B cell (primary cell): ENCODE data around the gene DENND1C. TPM values are rescaled to one million over a fixed set of nuclear protein-coding genes. Genes with fewer than 3 reads are reported as not detected.

Source experiments
- ATAC-seq: fragments of 200-7000 bp; cut with Tn5 transposase; one replicate; pipeline ENCODE4 v1.10.0; 2021; ENCODE audit warnings: low read depth, mild to moderate bottlenecking, moderate number of reproducible peaks, moderate library complexity
- CTCF ChIA-PET: fragments of 350-600 bp; sonication (Branson Sonifier 250); formaldehyde crosslinking; loops from one replicate; lab custom pipeline; 2021; ENCODE audit warnings: antibody characterized with exemption, inconsistent platforms; lab: Charles Lee
- POLR2A ChIA-PET: fragments of 350-600 bp; sonication (Branson Sonifier 250); formaldehyde crosslinking; loops from one replicate; lab custom pipeline; 2021; ENCODE audit warnings: antibody characterized with exemption; lab: Charles Lee
- DNase-seq: peaks from one replicate; pipeline ENCODE4 v3.0.0; 2013
- H2AFZ ChIP-seq: 2 replicates; pipeline ENCODE4 v1.6.1; 2012; ENCODE audit warnings: mild to moderate bottlenecking, low read depth, low read length; ENCODE audit not compliant: insufficient read depth, poor library complexity, severe bottlenecking
- H3K27ac ChIP-seq, 2 donors: 1 replicate in 1 of 2; 2 replicates in 1 of 2; pipeline ENCODE4 v1.5.1; 2012 to 2013; ENCODE audit warnings: low read length in 2 of 2, mild to moderate bottlenecking in 2 of 2, moderate library complexity in 1 of 2
- H3K27me3 ChIP-seq, 4 experiments: fragments of 200-600 bp in 1 of 4; sonication (generic) in 1 of 4; replicated peaks in 1 of 4; 1 replicate in 2 of 4; 2 replicates in 2 of 4; pipeline versions ENCODE4 v1.6.1 to v1.7.0; 2013 to 2016; ENCODE audit warnings: low read length in 3 of 4, mild to moderate bottlenecking in 2 of 4, mixed read lengths in 1 of 4, moderate library complexity in 1 of 4; ENCODE audit not compliant: insufficient read depth in 4 of 4, control insufficient read depth in 3 of 4; ENCODE audit errors: control extremely low read depth in 1 of 4
- H3K36me3 ChIP-seq, 2 experiments: replicated peaks in 1 of 2; 1 replicate in 1 of 2; 2 replicates in 1 of 2; pipeline versions ENCODE4 v1.6.1 to v1.7.1; 2013; ENCODE audit warnings: low read length in 1 of 2; ENCODE audit not compliant: insufficient read depth in 2 of 2, control insufficient read depth in 1 of 2; ENCODE audit errors: control extremely low read depth in 1 of 2, extremely low read depth in 1 of 2
- H3K4me1 ChIP-seq, 2 donors: fragments of 200-600 bp in 1 of 2; sonication (generic) in 1 of 2; 1 replicate in 1 of 2; 2 replicates in 1 of 2; pipeline versions ENCODE4 v1.5.1 to v1.6.1; 2013 to 2017; ENCODE audit warnings: low read length in 2 of 2; ENCODE audit not compliant: control insufficient read depth in 2 of 2, insufficient read depth in 2 of 2
- H3K4me2 ChIP-seq: replicated peaks from 2 replicates; pipeline ENCODE3; 2012; ENCODE audit warnings: mild to moderate bottlenecking, low read depth, low read length; ENCODE audit not compliant: poor library complexity, severe bottlenecking
- H3K4me3 ChIP-seq, 5 experiments: fragments of 200-600 bp in 1 of 5; sonication (generic) in 1 of 5; 1 replicate in 3 of 5; 2 replicates in 2 of 5; pipeline versions ENCODE4 v1.5.1 to v1.7.0; 2011 to 2016; ENCODE audit warnings: low read length in 4 of 5, mild to moderate bottlenecking in 4 of 5, low read depth in 2 of 5, control low read depth in 1 of 5, moderate library complexity in 1 of 5; ENCODE audit not compliant: insufficient read depth in 1 of 5; ENCODE audit errors: control extremely low read depth in 1 of 5, extremely low read depth in 1 of 5
- H3K79me2 ChIP-seq: fragments of 200-600 bp; sonication (generic); one replicate; pipeline ENCODE4 v1.6.0; 2016; ENCODE audit warnings: low read length; ENCODE audit not compliant: control insufficient read depth, insufficient read depth
- H3K9ac ChIP-seq: fragments of 200-600 bp; sonication (generic); 2 replicates; pipeline ENCODE4 v1.6.1; 2017; ENCODE audit warnings: mild to moderate bottlenecking, low read length, moderate library complexity
- H3K9me3 ChIP-seq, 3 donors: one replicate each; pipeline versions ENCODE4 v1.6.1 to v1.7.1; 2013; ENCODE audit warnings: low read length in 2 of 3; ENCODE audit not compliant: control insufficient read depth in 2 of 3, insufficient read depth in 1 of 3; ENCODE audit errors: control extremely low read depth in 1 of 3
- H4K20me1 ChIP-seq: 2 replicates; pipeline ENCODE4 v1.6.0; 2012; ENCODE audit warnings: mild to moderate bottlenecking, low read length; ENCODE audit not compliant: insufficient read depth, control insufficient read depth, poor library complexity, severe bottlenecking
- H3K27ac Mint-ChIP-seq: one replicate; pipeline ENCODE4 v1.8.0; 2021; ENCODE audit warnings: mixed read lengths
- H3K27me3 Mint-ChIP-seq: one replicate; pipeline ENCODE4 v1.8.0; 2021; ENCODE audit warnings: mixed read lengths
- H3K4me1 Mint-ChIP-seq: one replicate; pipeline ENCODE4 v1.8.0; 2021; ENCODE audit warnings: mixed read lengths
- H3K4me3 Mint-ChIP-seq: one replicate; pipeline ENCODE4 v1.8.0; 2021; ENCODE audit warnings: mixed read lengths
- H3K9me3 Mint-ChIP-seq: one replicate; pipeline ENCODE4 v1.8.0; 2022; ENCODE audit warnings: mixed read lengths; ENCODE audit not compliant: insufficient read depth
- EZH2 ChIP-seq: IDR thresholded peaks from 2 replicates; pipeline ENCODE4 v1.6.1; 2012; ENCODE audit warnings: borderline replicate concordance, low read depth, mild to moderate bottlenecking, moderate library complexity, low read length; ENCODE audit not compliant: insufficient read depth, poor library complexity, severe bottlenecking
- WGBS: methylation state at CpG from one replicate; pipeline ENCODE4 v1.1.5; 2013; ENCODE audit warnings: missing lambda C conversion rate; ENCODE audit not compliant: insufficient coverage; 5-methylcytosine and 5-hydroxymethylcytosine counted together
- intact Hi-C: fragments of 100-400 bp; cut with micrococcal nuclease; formaldehyde crosslinking; loops from one replicate; pipeline ENCODE4 v1.10.0; 2022
- polyA plus RNA-seq: library from polyadenylated mRNA; depleted of rRNA; stranded (reverse); fragments of >200 nt; gene quantifications from 2 replicates; pipeline ENCODE4 v1.2.3, GENCODE V29; 2012
- total RNA-seq, 2 donors: library from RNA; stranded (reverse); fragments of 120-200 nt in 1 of 2; gene quantifications; 1 replicate in 1 of 2; 2 replicates in 1 of 2; pipeline versions ENCODE4 v1.2.3 to v1.2.4, GENCODE V29; 2013 to 2022
- TF ChIP-seq, protein P1 (sequence below): fragments of 200-600 bp; IDR thresholded peaks from one replicate; pipeline ENCODE4 v1.8.0; 2022; ENCODE audit warnings: antibody characterized with exemption, mild to moderate bottlenecking

Gene DENND1C
- total and polyA plus RNA-seq, 2 donors (not counting 1 experiment from before 2014, with no cell fraction given), result 119 to 132 TPM

DNA sequence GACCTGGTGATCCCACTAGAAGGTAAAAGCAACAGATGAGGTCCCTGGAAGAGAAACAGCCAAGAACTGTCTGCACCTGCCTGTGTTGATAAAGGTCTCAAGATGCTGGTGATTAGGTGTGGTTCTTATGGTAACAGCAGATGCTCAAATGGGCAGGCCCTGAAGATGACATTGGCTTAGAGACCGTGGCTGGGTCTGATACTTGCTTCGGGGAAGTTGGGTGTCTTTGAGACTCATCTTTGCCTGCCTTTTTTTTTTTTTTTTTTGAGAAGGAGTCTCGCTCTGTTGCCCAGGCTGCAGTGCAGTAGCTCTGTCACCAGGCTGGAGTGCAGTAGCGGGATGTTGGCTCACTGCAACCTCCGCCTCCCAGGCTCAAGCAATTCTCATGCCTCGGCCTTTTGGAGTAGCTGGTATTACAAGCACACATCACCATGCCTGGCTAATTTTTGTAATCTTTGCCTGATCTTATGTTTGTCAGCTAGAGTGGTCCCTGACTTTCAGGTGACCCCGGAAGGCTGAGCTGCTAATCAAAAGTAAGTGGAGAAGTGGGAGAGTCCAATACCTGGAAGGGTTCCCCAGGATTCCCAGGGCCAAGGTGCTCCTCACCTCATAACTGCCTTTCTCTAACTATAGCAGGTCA, 29.9 kb downstream of the DENND1C start:
- DNase-seq, result no peak
- no peaks in the 10 kb centered on the region for H3K4me1 Mint-ChIP-seq
- ChIA-PET POLR2A (no interaction called here), CTCF (no interaction called here)
- peaks cover 0 to 26% (median 9%) of the 10 kb centered on the region in 3 donors for H3K9me3 ChIP-seq
- intact Hi-C loops, result no loop called here
- no peaks in the 10 kb centered on the region for H4K20me1 ChIP-seq
- H3K4me3 ChIP-seq, result no peak overlapping the region
- H3K9me3 Mint-ChIP-seq, result no peaks in the 10 kb centered on the region
- no peak for ATAC-seq
- no peak for TF ChIP-seq EZH2
- TF ChIP-seq, protein P1, sequence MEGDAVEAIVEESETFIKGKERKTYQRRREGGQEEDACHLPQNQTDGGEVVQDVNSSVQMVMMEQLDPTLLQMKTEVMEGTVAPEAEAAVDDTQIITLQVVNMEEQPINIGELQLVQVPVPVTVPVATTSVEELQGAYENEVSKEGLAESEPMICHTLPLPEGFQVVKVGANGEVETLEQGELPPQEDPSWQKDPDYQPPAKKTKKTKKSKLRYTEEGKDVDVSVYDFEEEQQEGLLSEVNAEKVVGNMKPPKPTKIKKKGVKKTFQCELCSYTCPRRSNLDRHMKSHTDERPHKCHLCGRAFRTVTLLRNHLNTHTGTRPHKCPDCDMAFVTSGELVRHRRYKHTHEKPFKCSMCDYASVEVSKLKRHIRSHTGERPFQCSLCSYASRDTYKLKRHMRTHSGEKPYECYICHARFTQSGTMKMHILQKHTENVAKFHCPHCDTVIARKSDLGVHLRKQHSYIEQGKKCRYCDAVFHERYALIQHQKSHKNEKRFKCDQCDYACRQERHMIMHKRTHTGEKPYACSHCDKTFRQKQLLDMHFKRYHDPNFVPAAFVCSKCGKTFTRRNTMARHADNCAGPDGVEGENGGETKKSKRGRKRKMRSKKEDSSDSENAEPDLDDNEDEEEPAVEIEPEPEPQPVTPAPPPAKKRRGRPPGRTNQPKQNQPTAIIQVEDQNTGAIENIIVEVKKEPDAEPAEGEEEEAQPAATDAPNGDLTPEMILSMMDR, result no peak
- H3K36me3 ChIP-seq, result peaks cover 0 to 8% of the 10 kb centered on the region in 2 experiments
- H3K4me3 Mint-ChIP-seq, result no peak overlapping the region
- WGBS, result 89% methylated on average over 4 of the region's 7 CpGs
- no peak overlapping the region for H3K9ac ChIP-seq
- no peaks in the 10 kb centered on the region for H3K4me1 ChIP-seq
- H3K4me2 ChIP-seq, result no peak overlapping the region
- no peak overlapping the region for H3K27ac ChIP-seq
- H3K79me2 ChIP-seq, result no peaks in the 10 kb centered on the region
- H3K27me3 ChIP-seq, result no peaks in the 10 kb centered on the region
- no peaks in the 10 kb centered on the region for H3K27me3 Mint-ChIP-seq
- H3K27ac Mint-ChIP-seq, result no peak overlapping the region
- no peak overlapping the region for H2AFZ ChIP-seq

DNA sequence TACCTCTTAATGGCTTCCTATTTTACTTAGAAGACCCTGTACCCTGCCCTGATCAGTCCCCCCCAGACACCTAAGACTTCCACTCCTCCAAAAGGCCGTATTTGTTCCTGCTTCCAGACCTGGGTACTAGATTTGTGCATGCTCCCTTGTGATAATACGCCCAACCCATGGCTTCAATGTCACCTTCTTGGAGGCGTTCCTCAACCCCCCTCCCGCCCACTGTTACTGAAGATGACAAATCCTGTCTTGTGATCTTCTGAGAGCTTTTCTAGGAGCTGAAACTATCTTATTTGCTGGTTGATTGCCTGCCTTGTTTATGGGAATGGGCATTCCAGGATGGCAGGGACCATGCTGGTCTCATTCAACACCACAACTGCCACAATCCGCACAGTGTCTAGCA, 31.4 kb downstream of the DENND1C start:
- Histone ChIP-seq H3K27ac (no peak overlapping the region), H2AFZ (no peak overlapping the region), H3K27me3 (no peaks in the 10 kb centered on the region), H3K36me3 (peaks cover 0 to 8% of the 10 kb centered on the region in 2 experiments), H3K4me3 (no peak overlapping the region), H3K4me2 (no peak overlapping the region), H3K79me2 (no peaks in the 10 kb centered on the region), H3K4me1 (no peaks in the 10 kb centered on the region), H3K9me3 (peaks cover 0 to 29% (median 9%) of the 10 kb centered on the region in 3 donors), H4K20me1 (no peaks in the 10 kb centered on the region), H3K9ac (no peak overlapping the region)
- no peak for TF ChIP-seq EZH2
- TF ChIP-seq, protein P1, result no peak
- WGBS, result 91% methylated on average over 1 of the region's 5 CpGs
- CTCF ChIA-PET, result no interaction called here
- Mint-ChIP-seq H3K4me1 (no peaks in the 10 kb centered on the region), H3K9me3 (no peaks in the 10 kb centered on the region), H3K4me3 (no peak overlapping the region), H3K27ac (no peak overlapping the region), H3K27me3 (no peaks in the 10 kb centered on the region)
- ATAC-seq (no peak), DNase-seq (no peak)
- intact Hi-C loops, result no loop called here
- POLR2A ChIA-PET, result no interaction called here
